Testis (tissue), 3 donors: ENCODE data around the gene GYS1. TPM values are rescaled to one million over a fixed set of nuclear protein-coding genes. Genes with fewer than 3 reads are reported as not detected.
"Not testable (repeated sequence)": the region's sequence is repeated elsewhere in the genome, so short reads cannot be mapped to it uniquely, and the experiment has no call there.

Source experiments
- DNase-seq: peaks from one replicate; pipeline ENCODE4 v3.0.0-alpha.2; 2019
- H3K27ac ChIP-seq, 2 donors: fragments of 200-600 bp; sonication (generic); one replicate each; pipeline ENCODE4 v1.5.1; 2019
- H3K27me3 ChIP-seq: fragments of 200-600 bp; sonication (generic); one replicate; pipeline ENCODE4 v1.5.1; 2019
- H3K36me3 ChIP-seq: fragments of 200-600 bp; sonication (generic); one replicate; pipeline ENCODE4 v1.5.1; 2017; ENCODE audit warnings: low read depth; ENCODE audit errors: missing control alignments
- H3K4me1 ChIP-seq: fragments of 200-600 bp; sonication (generic); one replicate; pipeline ENCODE4 v1.5.1; 2019
- H3K4me3 ChIP-seq, 2 donors: fragments of 200-600 bp; sonication (generic); one replicate each; pipeline ENCODE4 v1.5.1; 2017 to 2019
- H3K9me3 ChIP-seq: fragments of 200-600 bp; sonication (generic); one replicate; pipeline ENCODE4 v1.5.1; 2017
- CTCF ChIP-seq, 3 experiments: fragments of 450-650 bp in 2 of 3; fragments of 200-600 bp in 1 of 3; sonication (generic) in 1 of 3; IDR thresholded peaks; one replicate each; pipeline ENCODE4 v1.5.1; 2016 to 2019; ENCODE audit warnings: antibody characterized with exemption in 3 of 3, mild to moderate bottlenecking in 2 of 3, moderate library complexity in 1 of 3
- POLR2A ChIP-seq: fragments of 450-650 bp; IDR thresholded peaks from one replicate; pipeline ENCODE4 v1.6.1; 2017; ENCODE audit warnings: antibody characterized with exemption, mild to moderate bottlenecking, moderate library complexity
- WGBS, 2 donors: methylation state at CpG; one replicate each; pipeline ENCODE4 v1.1.5; 2018; 5-methylcytosine and 5-hydroxymethylcytosine counted together
- intact Hi-C: fragments of 100-400 bp; cut with DNase I; formaldehyde crosslinking; loops from one replicate; pipeline ENCODE4 v1.15.1; 2023; ENCODE audit warnings: low total_unique reads
- polyA plus RNA-seq: library from polyadenylated mRNA; stranded (reverse); fragments of 350-450 nt; fragmentation: Illumina TruSeq; extraction: RNeasy Lipid Tissue Mini Kit (QIAGEN cat#74804); gene quantifications from one replicate; pipeline ENCODE4 v1.2.3, GENCODE V29; 2014; ENCODE audit warnings: low read depth, low replicate concordance; ENCODE audit not compliant: insufficient read depth
- total RNA-seq, 2 donors: library from RNA; depleted of rRNA; stranded (reverse); fragments of >200 nt; gene quantifications; one replicate each; pipeline ENCODE4 v1.2.3, GENCODE V29; 2016

GYS1 gene
- total and polyA plus RNA-seq, 3 donors from 2014 or later = 13.8 to 23.6 (median 21.1) TPM

- H3K36me3 ChIP-seq = no peaks in the 10 kb centered on the region
- no peaks in the 10 kb centered on the region for H3K27me3 ChIP-seq
- intact Hi-C loops = no loop called here
- peaks cover 5% of the 10 kb centered on the region for H3K4me1 ChIP-seq
- H3K27ac ChIP-seq = no peak overlapping the region
- WGBS, 2 donors = 80 to 87% methylated on average over 24 to 25 of the region's 25 CpGs
- TF ChIP-seq POLR2A (no peak), CTCF (IDR thresholded peaks at IDR 0.05) (no peak)
- peak overlapping the region in 1 of 2 donors; percentile 39 for H3K4me3 ChIP-seq
- DNase-seq = no peak
- no peaks in the 10 kb centered on the region for H3K9me3 ChIP-seq
Measured at GRCh38 chr19:48935864-48936263, 57.2 kb downstream of the GYS1 start.

- WGBS, 2 donors = 53 to 63% methylated on average over 19 of the region's 19 CpGs
- Histone ChIP-seq H3K9me3 (no peaks in the 10 kb centered on the region), H3K27me3 (no peaks in the 10 kb centered on the region), H3K27ac (no peak overlapping the region), H3K4me3 (no peak overlapping the region), H3K4me1 (peaks cover 5% of the 10 kb centered on the region), H3K36me3 (no peaks in the 10 kb centered on the region)
- TF ChIP-seq CTCF (IDR thresholded peaks at IDR 0.05) (no peak), POLR2A (no peak)
- no peak for DNase-seq
- intact Hi-C loops = no loop called here
Measured at GRCh38 chr19:48934837-48935236, 58.3 kb downstream of the GYS1 start.

GRCh38 chr19:48933382-48933932 lies 59.7 kb downstream of the GYS1 start, which contains the start of gene DHDH:
Gene DHDH (plus strand): TSS chr19:48933699. CDS start chr19:48933722, 23 bp downstream.
- Histone ChIP-seq H3K36me3 (no peaks in the 10 kb centered on the region), H3K27ac (no peak within 1 kb of the TSS), H3K9me3 (no peaks in the 10 kb centered on the region), H3K27me3 (no peaks in the 10 kb centered on the region), H3K4me1 (peaks cover 5% of the 10 kb centered on the region), H3K4me3 (peak within 1 kb of the TSS; percentile 47 to 53)
- WGBS, 2 donors = 0% methylated on average over 43 of the region's 43 CpGs
- TF ChIP-seq CTCF (IDR thresholded peaks at IDR 0.05) (no peak), POLR2A (no peak)
- intact Hi-C loops = no loop called here
- DNase-seq = peak; percentile 86

GRCh38 chr19:48928164-48929025 lies 64.7 kb downstream of the GYS1 start:
- intact Hi-C loops = no loop called here

GRCh38 chr19:48927692-48928091 lies 65.4 kb downstream of the GYS1 start:
- WGBS, 2 donors = 83 to 93% methylated on average over 16 to 17 of the region's 17 CpGs
- intact Hi-C loops, H3K27me3 ChIP-seq, H3K4me3 ChIP-seq, H3K4me1 ChIP-seq, H3K36me3 ChIP-seq, DNase-seq, H3K9me3 ChIP-seq, H3K27ac ChIP-seq: not testable (repeated sequence)

More at GRCh38 chr19:48928164-48929025, 64.7 kb downstream of the GYS1 start:
- no peaks in the 10 kb centered on the region for H3K27me3 ChIP-seq
- H3K36me3 ChIP-seq = no peaks in the 10 kb centered on the region
- H3K4me1 ChIP-seq = no peaks in the 10 kb centered on the region
- no peak overlapping the region for H3K27ac ChIP-seq
- WGBS, 2 donors = 83 to 84% methylated on average over 15 of the region's 15 CpGs
- H3K4me3 ChIP-seq = no peak overlapping the region
- no peak for TF ChIP-seq POLR2A
- TF ChIP-seq CTCF (IDR thresholded peaks at IDR 0.05) = no peak
- no peaks in the 10 kb centered on the region for H3K9me3 ChIP-seq
- no peak for DNase-seq
